Parathyroid adenoma (tissue), 2 donors: ENCODE results near the gene TMEM131L.
"Not testable (repeated sequence)": the region's sequence is repeated elsewhere in the genome, so short reads cannot be mapped to it uniquely, and the experiment has no call there.

Source experiments
- H2AFZ ChIP-seq: fragments of 300-600 bp; sonication (generic); one replicate; pipeline ENCODE4 v1.7.0; 2017; ENCODE audit warnings: antibody characterized with exemption, mild to moderate bottlenecking
- H3K27ac ChIP-seq: fragments of 300-600 bp; sonication (generic); one replicate; pipeline ENCODE4 v1.7.0; 2017
- H3K27me3 ChIP-seq: fragments of 300-600 bp; sonication (generic); one replicate; pipeline ENCODE4 v1.7.0; 2017; ENCODE audit warnings: low read length; ENCODE audit not compliant: control insufficient read depth, insufficient read depth
- H3K36me3 ChIP-seq: fragments of 300-600 bp; sonication (generic); one replicate; pipeline ENCODE4 v1.7.0; 2017; ENCODE audit warnings: low read length; ENCODE audit not compliant: control insufficient read depth, insufficient read depth
- H3K4me1 ChIP-seq: fragments of 300-600 bp; sonication (generic); one replicate; pipeline ENCODE4 v1.7.0; 2017; ENCODE audit warnings: control low read depth
- H3K4me2 ChIP-seq: fragments of 300-600 bp; sonication (generic); one replicate; pipeline ENCODE4 v1.7.0; 2017; ENCODE audit warnings: low read length
- H3K4me3 ChIP-seq: fragments of 300-600 bp; sonication (generic); one replicate; pipeline ENCODE4 v1.7.0; 2017; ENCODE audit warnings: low read depth, low read length
- H3K79me2 ChIP-seq: fragments of 300-600 bp; sonication (generic); one replicate; pipeline ENCODE4 v1.7.0; 2017; ENCODE audit warnings: control low read depth
- H3K9ac ChIP-seq: fragments of 300-600 bp; sonication (generic); one replicate; pipeline ENCODE4 v1.7.0; 2017; ENCODE audit warnings: mild to moderate bottlenecking
- H3K9me3 ChIP-seq: fragments of 300-600 bp; sonication (generic); one replicate; pipeline ENCODE4 v1.7.0; 2017; ENCODE audit warnings: low read length; ENCODE audit not compliant: control insufficient read depth
- CTCF ChIP-seq: fragments of 300-600 bp; sonication (generic); IDR thresholded peaks from one replicate; pipeline ENCODE4 v1.7.0; 2017; ENCODE audit warnings: antibody characterized with exemption, mild to moderate bottlenecking
- donor health status: primary hyperparathyroidism.

TMEM131L gene

GRCh38 chr4:153564630-153565525 is 98.7 kb downstream of the TMEM131L start:
- H3K4me2 ChIP-seq = no peak overlapping the region
- H2AFZ ChIP-seq = no peak overlapping the region
- H3K9me3 ChIP-seq = no peaks in the 10 kb centered on the region
- H3K79me2 ChIP-seq = no peaks in the 10 kb centered on the region
- no peaks in the 10 kb centered on the region for H3K27me3 ChIP-seq
- no peak for TF ChIP-seq CTCF
- peaks cover 4% of the 10 kb centered on the region for H3K36me3 ChIP-seq
- H3K4me1 ChIP-seq = no peaks in the 10 kb centered on the region
- H3K4me3 ChIP-seq = no peak overlapping the region
- H3K9ac ChIP-seq = no peak overlapping the region
- no peak overlapping the region for H3K27ac ChIP-seq

GRCh38 chr4:153566631-153567150 is 100.5 kb downstream of the TMEM131L start:
- H3K36me3 ChIP-seq = no peaks in the 10 kb centered on the region
- H3K9me3 ChIP-seq = no peaks in the 10 kb centered on the region
- no peak overlapping the region for H3K4me3 ChIP-seq
- no peaks in the 10 kb centered on the region for H3K79me2 ChIP-seq
- H3K27ac ChIP-seq = no peak overlapping the region
- H3K4me2 ChIP-seq = no peak overlapping the region
- H2AFZ ChIP-seq = no peak overlapping the region
- no peak for TF ChIP-seq CTCF
- no peaks in the 10 kb centered on the region for H3K4me1 ChIP-seq
- H3K27me3 ChIP-seq = no peaks in the 10 kb centered on the region
- H3K9ac ChIP-seq = no peak overlapping the region

GRCh38 chr4:153567660-153568059 is 101.5 kb downstream of the TMEM131L start:
- not testable (repeated sequence) for H3K27me3 ChIP-seq, H2AFZ ChIP-seq, H3K79me2 ChIP-seq, H3K4me3 ChIP-seq, H3K27ac ChIP-seq, H3K9ac ChIP-seq, H3K36me3 ChIP-seq, H3K4me2 ChIP-seq, H3K9me3 ChIP-seq, H3K4me1 ChIP-seq

- H3K4me3 ChIP-seq = no peak overlapping the region
Measured at GRCh38 chr4:153570228-153570973, 104.2 kb downstream of the TMEM131L start.

More at GRCh38 chr4:153570228-153570973, 104.2 kb downstream of the TMEM131L start:
- no peak overlapping the region for H2AFZ ChIP-seq
- TF ChIP-seq CTCF = no peak
- no peak overlapping the region for H3K9ac ChIP-seq
- H3K9me3 ChIP-seq = no peaks in the 10 kb centered on the region
- no peaks in the 10 kb centered on the region for H3K36me3 ChIP-seq
- no peaks in the 10 kb centered on the region for H3K79me2 ChIP-seq
- H3K4me1 ChIP-seq = no peaks in the 10 kb centered on the region
- no peaks in the 10 kb centered on the region for H3K27me3 ChIP-seq
- no peak overlapping the region for H3K27ac ChIP-seq
- no peak overlapping the region for H3K4me2 ChIP-seq
